K562 treated with DMSO at 1 percent for 4 hours (cell line): Measurements from ENCODE around the gene CGAS. TPM values are rescaled to one million over a fixed set of nuclear protein-coding genes. Genes with fewer than 3 reads are reported as not detected.

Experiments
- total RNA-seq: library from RNA; unstranded; fragments of 300-600 nt; gene quantifications from 2 replicates; pipeline ENCODE4 v1.2.3, GENCODE V29; 2022; ENCODE audit not compliant: insufficient read depth

Gene CGAS
- not detected in 2 replicates for total RNA-seq

DNA sequence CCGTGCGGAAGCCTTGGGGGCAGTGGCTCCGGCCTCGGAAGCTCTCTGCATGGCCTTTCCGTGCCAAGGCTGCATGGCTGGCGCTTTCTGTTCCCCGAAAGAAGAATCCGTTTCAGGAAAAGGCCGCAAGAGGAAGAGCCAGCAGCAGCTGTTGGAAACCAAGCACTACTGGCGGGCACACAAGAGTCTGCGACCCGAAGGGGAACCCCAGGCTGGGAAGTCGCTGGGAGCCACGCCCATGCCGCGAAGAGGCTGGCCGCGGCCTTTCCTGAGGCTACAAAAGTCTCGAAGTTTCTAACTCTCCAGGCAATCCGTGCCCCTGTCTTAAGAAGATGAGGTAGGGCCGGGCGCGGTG is at the start of gene CGAS:
Gene CGAS, minus strand, starts transcription at position 191 of the 355 bp plus-strand sequence. Its CDS starts 116 bp downstream, at position 75.

DNA sequence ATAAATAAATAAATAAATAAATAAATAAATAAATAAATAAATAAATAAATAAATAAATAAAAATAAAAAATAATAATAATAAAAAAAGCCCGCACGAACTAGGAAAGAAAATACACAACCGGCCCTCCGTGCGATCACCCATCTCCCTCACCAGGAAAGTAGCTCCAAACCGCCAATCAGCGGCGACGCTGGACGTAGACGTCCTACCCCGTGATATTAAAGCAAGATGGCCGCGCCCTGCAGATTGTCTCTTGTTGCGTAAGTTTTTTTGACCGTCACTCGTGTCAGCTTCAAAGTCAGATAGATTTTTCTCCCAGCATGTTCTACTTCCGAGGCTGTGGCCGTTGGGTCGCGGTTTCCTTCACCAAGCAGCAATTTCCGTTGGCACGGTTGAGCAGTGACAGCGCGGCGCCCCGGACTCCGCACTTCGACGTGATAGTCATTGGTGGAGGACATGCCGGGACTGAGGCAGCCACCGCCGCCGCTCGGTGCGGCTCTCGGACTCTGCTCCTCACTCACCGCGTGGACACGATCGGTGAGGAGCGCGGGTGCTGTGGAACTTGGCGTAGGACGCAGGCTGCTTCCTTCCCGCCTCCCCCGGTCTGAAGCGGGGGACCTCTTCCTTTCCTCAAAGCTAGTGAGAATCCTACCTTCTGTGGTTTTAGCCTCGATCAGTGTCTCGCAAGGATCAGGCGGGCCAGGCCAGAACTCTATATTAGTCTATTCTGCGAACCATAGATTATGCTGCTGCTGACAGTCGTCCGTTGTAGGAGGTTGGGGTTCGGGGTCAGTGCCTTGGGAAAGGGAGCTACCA is 9.6 kb upstream of the CGAS start, which contains the start of gene MTO1:
Gene MTO1, plus strand, starts transcription at position 201 of the 814 bp plus-strand sequence. Its CDS starts 118 bp downstream, at position 319.

DNA sequence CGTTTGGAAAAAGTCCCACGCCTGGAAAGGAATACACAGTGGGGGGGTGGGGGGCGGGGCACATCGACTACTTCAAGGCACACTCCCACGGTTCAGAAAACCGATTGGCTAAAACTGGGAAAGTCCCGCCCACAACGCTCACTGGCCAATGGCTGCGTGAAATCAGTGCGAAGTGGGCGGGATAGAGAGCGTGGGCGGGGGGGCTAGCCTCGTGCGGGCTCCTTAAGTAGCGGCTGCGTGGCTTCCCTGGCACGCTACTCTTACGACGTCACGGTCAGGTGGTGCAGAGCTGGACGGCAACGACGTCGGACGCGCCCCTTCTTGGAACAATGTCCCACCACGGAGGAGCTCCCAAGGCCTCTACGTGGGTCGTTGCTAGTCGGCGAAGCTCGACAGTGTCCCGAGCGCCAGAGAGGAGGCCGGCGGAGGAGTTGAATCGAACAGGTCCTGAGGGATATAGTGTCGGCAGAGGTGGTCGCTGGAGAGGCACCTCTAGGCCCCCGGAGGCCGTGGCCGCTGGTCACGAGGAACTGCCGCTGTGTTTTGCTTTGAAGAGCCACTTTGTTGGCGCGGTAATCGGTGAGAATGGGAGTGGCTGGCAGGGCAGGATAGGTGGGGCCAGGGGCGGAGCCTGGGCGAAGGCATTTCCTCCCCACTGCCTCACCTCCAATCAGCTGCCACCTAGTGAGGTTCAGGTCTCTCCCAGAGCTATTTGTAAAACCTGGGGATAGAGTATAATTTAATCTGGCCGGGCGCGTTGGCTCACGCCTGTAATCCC is 57.3 kb downstream of the CGAS start, which contains the start of gene DDX43:
Gene DDX43, plus strand, starts transcription at position 252 of the 778 bp plus-strand sequence. Its CDS starts 78 bp downstream, at position 330.

Other genes starting within 250 kb of the CGAS start
- gene KHDC1L, start 226.8 kb downstream of the CGAS start, total RNA-seq: not detected in 2 replicates
- 12.5 and 18.9 TPM in 2 replicates for gene KHDC1, start 189.1 kb downstream of the CGAS start, total RNA-seq
- gene DPPA5, start 98.0 kb downstream of the CGAS start, total RNA-seq: not detected in 2 replicates
- gene KHDC3L, start 89.6 kb downstream of the CGAS start, total RNA-seq: not detected in 2 replicates
- gene OOEP, start 82.4 kb downstream of the CGAS start, total RNA-seq: not detected in 2 replicates
- 0.67 TPM in 1 of 2 replicates, not detected in the other for gene DDX43, start 57.5 kb downstream of the CGAS start, total RNA-seq
- gene MTO1, start 9.4 kb upstream of the CGAS start, total RNA-seq: 27.6 and 29.3 TPM in 2 replicates
- 20,128 and 20,812 TPM in 2 replicates for gene EEF1A1, start 68.7 kb upstream of the CGAS start, total RNA-seq
- 3.5 and 3.8 TPM in 2 replicates for gene SLC17A5, start 201.7 kb upstream of the CGAS start, total RNA-seq
- gene CD109, start 243.9 kb upstream of the CGAS start, total RNA-seq: 0.06 TPM in 1 of 2 replicates, not detected in the other